Esophagus muscularis mucosa (tissue), 4 donors: ENCODE results near the gene CD151.

Experiments used
- EP300 ChIP-seq: sonication (generic); formaldehyde crosslinking; IDR thresholded peaks from one replicate; pipeline ENCODE4 v1.6.1; 2017; ENCODE audit warnings: antibody characterized with exemption
- POLR2A ChIP-seq: fragments of 450-650 bp; IDR thresholded peaks from one replicate; pipeline ENCODE4 v1.6.1; 2017; ENCODE audit warnings: antibody characterized with exemption, moderate library complexity, mild to moderate bottlenecking, low read depth
- TF ChIP-seq, protein P1 (sequence below), 3 experiments: fragments of 200-600 bp in 2 of 3; fragments of 450-650 bp in 1 of 3; sonication (generic) in 2 of 3; IDR thresholded peaks; one replicate each; pipeline ENCODE4 v1.5.1; 2017 to 2019; ENCODE audit warnings: antibody characterized with exemption in 3 of 3, mild to moderate bottlenecking in 2 of 3, moderate library complexity in 1 of 3

DNA sequence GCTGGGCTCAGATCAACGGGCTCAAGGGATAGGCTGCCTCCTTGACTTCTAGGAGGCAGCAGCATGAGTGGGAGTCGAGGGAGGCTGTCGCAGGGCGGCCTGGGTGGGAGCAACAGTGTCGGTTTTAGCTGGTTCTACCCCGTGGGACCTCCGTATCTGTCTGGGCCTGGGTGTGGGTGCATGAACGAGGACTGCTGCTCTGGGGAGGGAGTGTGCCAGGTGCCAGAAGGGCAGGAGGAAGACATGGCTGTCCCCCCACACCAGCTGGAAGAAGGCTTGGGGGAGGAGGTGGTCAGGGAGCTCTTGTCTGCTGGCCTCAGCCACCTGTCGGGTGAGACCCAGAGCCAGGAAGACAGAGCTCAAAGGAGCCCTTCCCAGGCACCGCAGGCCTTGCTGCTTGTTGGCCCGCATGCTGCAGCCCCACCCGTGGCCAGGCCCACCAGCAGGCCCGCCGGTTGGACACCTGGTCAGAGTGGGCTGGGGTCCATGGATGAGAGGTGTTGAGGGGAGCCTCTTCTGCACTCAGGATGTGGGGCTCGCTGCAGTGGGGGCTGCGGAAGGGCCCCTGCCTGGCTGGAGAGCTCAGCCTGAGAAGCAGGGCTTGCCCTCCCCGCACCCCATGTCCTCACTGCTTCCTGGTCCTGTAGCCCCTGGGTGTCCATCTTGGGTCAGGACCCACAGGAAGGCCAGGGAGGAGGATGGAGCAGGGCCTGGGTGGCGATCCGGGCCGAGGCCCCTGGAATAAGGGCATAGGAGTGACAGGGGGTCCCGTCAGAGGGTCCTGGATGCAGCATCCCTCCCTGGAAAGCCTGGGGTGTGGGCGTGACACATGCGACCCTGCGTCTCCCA is 46.3 kb upstream of the CD151 start:
- TF ChIP-seq EP300 = no peak
- TF ChIP-seq, protein P1, sequence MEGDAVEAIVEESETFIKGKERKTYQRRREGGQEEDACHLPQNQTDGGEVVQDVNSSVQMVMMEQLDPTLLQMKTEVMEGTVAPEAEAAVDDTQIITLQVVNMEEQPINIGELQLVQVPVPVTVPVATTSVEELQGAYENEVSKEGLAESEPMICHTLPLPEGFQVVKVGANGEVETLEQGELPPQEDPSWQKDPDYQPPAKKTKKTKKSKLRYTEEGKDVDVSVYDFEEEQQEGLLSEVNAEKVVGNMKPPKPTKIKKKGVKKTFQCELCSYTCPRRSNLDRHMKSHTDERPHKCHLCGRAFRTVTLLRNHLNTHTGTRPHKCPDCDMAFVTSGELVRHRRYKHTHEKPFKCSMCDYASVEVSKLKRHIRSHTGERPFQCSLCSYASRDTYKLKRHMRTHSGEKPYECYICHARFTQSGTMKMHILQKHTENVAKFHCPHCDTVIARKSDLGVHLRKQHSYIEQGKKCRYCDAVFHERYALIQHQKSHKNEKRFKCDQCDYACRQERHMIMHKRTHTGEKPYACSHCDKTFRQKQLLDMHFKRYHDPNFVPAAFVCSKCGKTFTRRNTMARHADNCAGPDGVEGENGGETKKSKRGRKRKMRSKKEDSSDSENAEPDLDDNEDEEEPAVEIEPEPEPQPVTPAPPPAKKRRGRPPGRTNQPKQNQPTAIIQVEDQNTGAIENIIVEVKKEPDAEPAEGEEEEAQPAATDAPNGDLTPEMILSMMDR (IDR thresholded peaks at IDR 0.05) = no peak
- TF ChIP-seq POLR2A = no peak
